ENCODE results near the gene C4A. TPM values are rescaled to one million over a fixed set of nuclear protein-coding genes. Genes with fewer than 3 reads are reported as not detected.
"Not testable (repeated sequence)": the region's sequence is repeated elsewhere in the genome, so short reads cannot be mapped to it uniquely, and the experiment has no call there.

Gene C4A
- total RNA-seq, 1 donor from 2014 or later = 14.1 TPM

- not testable (repeated sequence) for DNase-seq (ENCODE audit: low spot score, unreplicated experiment); H3K27ac Mint-ChIP-seq; H3K4me1 Mint-ChIP-seq (ENCODE audit: low read depth); H3K27me3 Mint-ChIP-seq; H3K4me3 Mint-ChIP-seq (ENCODE audit: low read depth); H3K36me3 Mint-ChIP-seq (ENCODE audit: insufficient read depth); H3K9me3 Mint-ChIP-seq (ENCODE audit: low read depth)
Observed at GRCh38 chr6:32044916-32045315, 63.1 kb downstream of the C4A start.

DNA sequence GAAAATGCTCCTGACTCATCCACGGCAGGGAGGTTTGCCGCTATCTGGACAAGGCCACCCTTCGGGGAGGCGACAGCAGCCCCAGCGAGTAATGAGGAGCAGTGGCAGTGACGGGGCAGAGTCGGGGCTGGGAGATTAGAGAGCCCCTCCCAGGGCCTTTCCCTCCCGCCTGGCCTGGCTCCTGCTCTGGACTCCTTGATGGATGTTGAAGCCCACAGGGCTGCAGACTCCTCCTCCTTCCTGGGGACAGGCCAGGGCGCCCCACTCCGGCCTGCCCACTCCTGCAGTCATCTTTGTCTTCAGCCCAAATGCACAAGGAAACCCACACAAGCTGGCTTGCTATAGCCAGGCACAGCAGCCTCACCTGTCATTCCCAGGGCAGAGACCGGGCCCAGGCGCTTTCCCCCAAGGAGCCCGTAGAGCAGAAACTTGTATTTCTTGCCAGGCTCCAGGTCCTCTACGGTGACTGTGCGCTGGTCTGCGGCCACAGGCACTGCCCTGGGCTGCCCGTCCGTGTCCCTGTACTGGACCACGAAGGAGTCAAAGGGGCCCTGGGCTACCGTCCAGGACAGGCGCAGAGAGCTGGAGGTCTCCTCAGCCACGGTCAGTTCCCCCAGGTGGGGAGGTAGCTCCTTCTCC is 64.1 kb downstream of the C4A start:
- Mint-ChIP-seq H3K9me3 (ENCODE audit: low read depth) (no peaks in the 10 kb centered on the region), H3K36me3 (ENCODE audit: insufficient read depth) (no peaks in the 10 kb centered on the region), H3K4me3 (ENCODE audit: low read depth) (no peak overlapping the region), H3K27me3 (peaks cover 5% of the 10 kb centered on the region), H3K27ac (no peak overlapping the region), H3K4me1 (ENCODE audit: low read depth) (no peaks in the 10 kb centered on the region)
- no peak for DNase-seq (ENCODE audit: low spot score, unreplicated experiment)
- TF ChIP-seq, protein P1, sequence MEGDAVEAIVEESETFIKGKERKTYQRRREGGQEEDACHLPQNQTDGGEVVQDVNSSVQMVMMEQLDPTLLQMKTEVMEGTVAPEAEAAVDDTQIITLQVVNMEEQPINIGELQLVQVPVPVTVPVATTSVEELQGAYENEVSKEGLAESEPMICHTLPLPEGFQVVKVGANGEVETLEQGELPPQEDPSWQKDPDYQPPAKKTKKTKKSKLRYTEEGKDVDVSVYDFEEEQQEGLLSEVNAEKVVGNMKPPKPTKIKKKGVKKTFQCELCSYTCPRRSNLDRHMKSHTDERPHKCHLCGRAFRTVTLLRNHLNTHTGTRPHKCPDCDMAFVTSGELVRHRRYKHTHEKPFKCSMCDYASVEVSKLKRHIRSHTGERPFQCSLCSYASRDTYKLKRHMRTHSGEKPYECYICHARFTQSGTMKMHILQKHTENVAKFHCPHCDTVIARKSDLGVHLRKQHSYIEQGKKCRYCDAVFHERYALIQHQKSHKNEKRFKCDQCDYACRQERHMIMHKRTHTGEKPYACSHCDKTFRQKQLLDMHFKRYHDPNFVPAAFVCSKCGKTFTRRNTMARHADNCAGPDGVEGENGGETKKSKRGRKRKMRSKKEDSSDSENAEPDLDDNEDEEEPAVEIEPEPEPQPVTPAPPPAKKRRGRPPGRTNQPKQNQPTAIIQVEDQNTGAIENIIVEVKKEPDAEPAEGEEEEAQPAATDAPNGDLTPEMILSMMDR (IDR thresholded peaks at IDR 0.05; ENCODE audit: unreplicated experiment) = no peak

DNA sequence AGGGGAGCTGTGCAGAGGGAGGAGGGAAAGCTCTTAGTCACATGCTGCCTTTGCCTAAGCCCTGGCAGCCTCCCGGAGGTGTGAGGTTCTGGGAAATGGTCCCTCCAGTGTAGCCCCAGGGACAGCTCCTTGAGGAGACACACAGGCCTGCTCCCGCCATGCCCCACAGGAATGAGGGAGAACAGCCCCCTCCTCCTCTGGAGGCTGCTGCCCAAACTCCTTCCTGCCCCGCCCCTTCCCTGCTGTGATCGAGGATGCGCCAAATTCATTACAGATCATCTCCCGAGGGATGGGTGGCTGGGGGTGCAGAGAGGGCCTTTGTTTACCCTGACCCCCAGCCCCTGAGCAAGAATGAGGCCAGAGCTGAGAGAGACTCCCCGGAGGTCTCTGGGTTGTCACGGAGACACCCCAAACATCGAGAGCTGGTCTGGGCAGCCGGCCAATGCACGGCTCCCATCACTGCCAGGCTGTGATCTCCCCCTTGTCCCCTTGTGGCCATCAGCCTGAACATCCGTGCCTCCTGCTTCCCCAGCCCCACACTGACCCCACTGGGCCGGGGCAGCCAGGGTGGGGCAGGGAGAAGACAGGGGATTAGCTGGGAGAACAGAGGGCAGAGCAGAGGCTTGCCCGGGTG is 64.7 kb downstream of the C4A start:
- no peak for DNase-seq (ENCODE audit: low spot score, unreplicated experiment)
- TF ChIP-seq, protein P1 (IDR thresholded peaks at IDR 0.05; ENCODE audit: unreplicated experiment) = no peak
- H3K4me3 Mint-ChIP-seq (ENCODE audit: low read depth) = no peak overlapping the region
- no peaks in the 10 kb centered on the region for H3K36me3 Mint-ChIP-seq (ENCODE audit: insufficient read depth)
- peaks cover 9% of the 10 kb centered on the region for H3K27me3 Mint-ChIP-seq
- no peaks in the 10 kb centered on the region for H3K4me1 Mint-ChIP-seq (ENCODE audit: low read depth)
- no peaks in the 10 kb centered on the region for H3K9me3 Mint-ChIP-seq (ENCODE audit: low read depth)
- no peak overlapping the region for H3K27ac Mint-ChIP-seq

DNA sequence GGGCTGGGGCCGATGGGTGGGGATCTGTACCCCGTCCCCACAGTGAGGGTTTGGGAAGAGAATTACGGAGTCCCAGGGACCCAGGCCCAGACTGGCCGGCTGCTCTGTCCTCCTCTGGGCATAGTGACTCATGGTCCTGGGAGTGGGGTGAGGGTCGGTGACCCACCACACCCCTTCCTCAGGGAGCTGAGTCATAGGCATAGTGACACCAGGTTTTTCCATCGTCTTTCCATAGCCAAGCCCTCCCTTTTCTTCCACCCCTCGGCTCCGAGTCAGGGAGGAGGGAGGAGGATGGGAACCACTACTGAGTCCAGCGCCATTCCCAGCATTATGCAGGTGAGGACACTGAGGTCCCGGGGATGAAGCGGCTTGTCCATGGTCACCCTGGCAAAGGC is 65.2 kb downstream of the C4A start:
- no peak for DNase-seq (ENCODE audit: low spot score, unreplicated experiment)
- no peaks in the 10 kb centered on the region for H3K4me1 Mint-ChIP-seq (ENCODE audit: low read depth)
- no peaks in the 10 kb centered on the region for H3K36me3 Mint-ChIP-seq (ENCODE audit: insufficient read depth)
- peaks cover 12% of the 10 kb centered on the region for H3K27me3 Mint-ChIP-seq
- no peak overlapping the region for H3K27ac Mint-ChIP-seq
- TF ChIP-seq, protein P1 (IDR thresholded peaks at IDR 0.05; ENCODE audit: unreplicated experiment) = no peak
- no peaks in the 10 kb centered on the region for H3K9me3 Mint-ChIP-seq (ENCODE audit: low read depth)
- no peak overlapping the region for H3K4me3 Mint-ChIP-seq (ENCODE audit: low read depth)

GRCh38 chr6:32047539-32047854 is 65.6 kb downstream of the C4A start:
- Mint-ChIP-seq H3K27ac (no peak overlapping the region), H3K36me3 (ENCODE audit: insufficient read depth) (no peaks in the 10 kb centered on the region), H3K4me3 (ENCODE audit: low read depth) (no peak overlapping the region), H3K27me3 (peaks cover 12% of the 10 kb centered on the region), H3K4me1 (ENCODE audit: low read depth) (no peaks in the 10 kb centered on the region), H3K9me3 (ENCODE audit: low read depth) (no peaks in the 10 kb centered on the region)
- TF ChIP-seq, protein P1 (IDR thresholded peaks at IDR 0.05; ENCODE audit: unreplicated experiment) = no peak
- no peak for DNase-seq (ENCODE audit: low spot score, unreplicated experiment)

Measured in progenitor cell of endocrine pancreas (in vitro differentiated cells).